Astrocyte (in vitro differentiated cells and primary cell): ENCODE results near the gene ADGRL1.

Experiments
- EZH2 ChIP-seq: IDR thresholded peaks from 2 replicates; pipeline ENCODE4 v1.6.1; 2012; ENCODE audit warnings: mild to moderate bottlenecking, low read length, inconsistent platforms; ENCODE audit not compliant: insufficient read depth
- TF ChIP-seq, protein P1 (sequence below): IDR thresholded peaks from 2 replicates; pipeline ENCODE4 v1.5.1; 2011; ENCODE audit warnings: low read depth, mild to moderate bottlenecking, inconsistent platforms, low read length, moderate library complexity; ENCODE audit not compliant: insufficient read depth

DNA sequence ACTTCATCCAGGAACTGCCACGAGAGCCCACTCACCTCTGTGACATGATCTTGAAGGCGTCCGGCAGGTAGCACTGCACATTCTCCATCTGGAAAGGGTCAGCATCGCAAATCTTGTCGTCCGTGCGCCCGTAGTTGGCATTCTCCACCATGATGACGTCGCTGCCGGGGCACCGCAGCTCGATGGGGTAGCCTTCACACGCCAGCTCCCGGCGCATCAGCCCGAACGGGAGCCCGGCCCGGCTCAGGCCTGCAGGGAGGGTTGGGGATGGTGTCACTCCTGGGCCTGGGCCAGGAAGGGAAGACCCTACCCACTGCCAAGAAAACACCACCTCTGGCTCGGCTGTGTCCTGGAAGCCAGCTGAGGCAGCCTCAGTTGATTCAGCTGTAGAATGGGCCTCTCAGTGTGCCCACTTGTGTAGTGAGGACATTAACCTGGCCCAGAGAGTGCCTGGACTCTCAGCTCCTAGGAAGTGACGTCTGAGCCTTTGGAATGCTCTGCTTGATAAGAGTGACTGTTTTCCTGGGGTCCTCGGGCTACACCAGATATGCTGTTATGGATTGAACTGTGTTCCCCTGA, 28.4 kb downstream of the ADGRL1 start:
- TF ChIP-seq, protein P1, sequence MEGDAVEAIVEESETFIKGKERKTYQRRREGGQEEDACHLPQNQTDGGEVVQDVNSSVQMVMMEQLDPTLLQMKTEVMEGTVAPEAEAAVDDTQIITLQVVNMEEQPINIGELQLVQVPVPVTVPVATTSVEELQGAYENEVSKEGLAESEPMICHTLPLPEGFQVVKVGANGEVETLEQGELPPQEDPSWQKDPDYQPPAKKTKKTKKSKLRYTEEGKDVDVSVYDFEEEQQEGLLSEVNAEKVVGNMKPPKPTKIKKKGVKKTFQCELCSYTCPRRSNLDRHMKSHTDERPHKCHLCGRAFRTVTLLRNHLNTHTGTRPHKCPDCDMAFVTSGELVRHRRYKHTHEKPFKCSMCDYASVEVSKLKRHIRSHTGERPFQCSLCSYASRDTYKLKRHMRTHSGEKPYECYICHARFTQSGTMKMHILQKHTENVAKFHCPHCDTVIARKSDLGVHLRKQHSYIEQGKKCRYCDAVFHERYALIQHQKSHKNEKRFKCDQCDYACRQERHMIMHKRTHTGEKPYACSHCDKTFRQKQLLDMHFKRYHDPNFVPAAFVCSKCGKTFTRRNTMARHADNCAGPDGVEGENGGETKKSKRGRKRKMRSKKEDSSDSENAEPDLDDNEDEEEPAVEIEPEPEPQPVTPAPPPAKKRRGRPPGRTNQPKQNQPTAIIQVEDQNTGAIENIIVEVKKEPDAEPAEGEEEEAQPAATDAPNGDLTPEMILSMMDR = no peak
- no peak for TF ChIP-seq EZH2
